HCT116 (cell line): ENCODE data around the gene TSC2. TPM values are rescaled to one million over a fixed set of nuclear protein-coding genes. Genes with fewer than 3 reads are reported as not detected.

Source experiments
- ATAC-seq: fragments of 200-7000 bp; cut with Tn5 transposase; 2 replicates; pipeline ENCODE4 v1.9.1; 2020; ENCODE audit warnings: mild to moderate bottlenecking, moderate library complexity
- BruUV-seq: library from RNA; stranded (reverse); fragments of 400-500 nt; replicated peaks from 2 replicates; lab custom pipeline; 2021; lab: Mats Ljungman, UMichigan
- CTCF ChIA-PET: fragments of 300-600 bp; sonication (Branson Sonifier 250); formaldehyde crosslinking; loops from one replicate; lab custom pipeline; 2021; ENCODE audit warnings: antibody characterized with exemption; lab: Charles Lee
- POLR2A ChIA-PET: fragments of 300-600, 350-600 bp; sonication (Branson Sonifier 250); formaldehyde crosslinking; loops from one replicate; lab custom pipeline; 2021; ENCODE audit warnings: antibody characterized with exemption; lab: Charles Lee
- RAD21 ChIA-PET, 2 experiments: fragments of 300-600 bp; sonication (Branson Sonifier 250); formaldehyde crosslinking; loops; one replicate each; lab custom pipeline; 2023; ENCODE audit warnings: low total read pairs in 2 of 2; ENCODE audit not compliant: uncharacterized antibody in 2 of 2, unreplicated experiment in 2 of 2, low non-redundant PET in 1 of 2; lab: Charles Lee
- DNase-seq: peaks from one replicate; pipeline ENCODE4 v3.0.0-alpha.2; 2010; ENCODE audit warnings: low read depth, low spot score
- H2AFZ ChIP-seq: fragments of 200-600 bp; shearing (Covaris generic), sonication (generic); 2 replicates; pipeline ENCODE4 v1.6.1; 2017; ENCODE audit warnings: low read depth, mixed run types, mixed read lengths, antibody characterized with exemption, low read length; ENCODE audit not compliant: poor library complexity, severe bottlenecking
- H3K27ac ChIP-seq: 2 replicates; pipeline ENCODE4 v1.5.1; 2012; ENCODE audit warnings: low read depth, low read length
- H3K27me3 ChIP-seq: fragments of 200-600 bp; sonication (generic); 2 replicates; pipeline ENCODE4 v1.6.1; 2016; ENCODE audit warnings: mixed run types, low read length, mixed read lengths; ENCODE audit not compliant: insufficient read depth
- H3K36me3 ChIP-seq, 2 experiments: fragments of 200-500 bp in 1 of 2; fragments of 200-600 bp in 1 of 2; sonication (Bioruptor generic) in 1 of 2; sonication (generic) in 1 of 2; 2 replicates each; pipeline versions ENCODE4 v1.5.1 to v1.6.1; 2014 to 2016; ENCODE audit warnings: low read length in 2 of 2, inconsistent platforms in 1 of 2, mixed read lengths in 1 of 2, mixed run types in 1 of 2; ENCODE audit not compliant: insufficient read depth in 2 of 2, control insufficient read depth in 1 of 2
- H3K4me1 ChIP-seq, 2 experiments: fragments of 200-600 bp in 1 of 2; sonication (generic) in 1 of 2; 2 replicates each; pipeline versions ENCODE4 v1.5.1 to v1.6.1; 2012 to 2017; ENCODE audit warnings: low read length in 2 of 2, inconsistent platforms in 1 of 2, mild to moderate bottlenecking in 1 of 2, mixed read lengths in 1 of 2, mixed run types in 1 of 2, moderate library complexity in 1 of 2; ENCODE audit not compliant: insufficient read depth in 2 of 2, control insufficient read depth in 1 of 2
- H3K4me2 ChIP-seq: fragments of 200-600 bp; sonication (generic); 2 replicates; pipeline ENCODE4 v1.6.1; 2017; ENCODE audit warnings: mixed run types, low read length, mixed read lengths
- H3K4me3 ChIP-seq, 2 experiments: fragments of 200-600 bp in 1 of 2; sonication (generic) in 1 of 2; replicated peaks in 1 of 2; 2 replicates each; pipeline ENCODE4 v1.5.1; 2011 to 2016; ENCODE audit warnings: low read length in 2 of 2, control low read depth in 1 of 2, low read depth in 1 of 2, mild to moderate bottlenecking in 1 of 2, mixed read lengths in 1 of 2, mixed run types in 1 of 2
- H3K79me2 ChIP-seq: fragments of 200-600 bp; sonication (generic); 2 replicates; pipeline ENCODE4 v1.6.1; 2017; ENCODE audit warnings: mild to moderate bottlenecking, mixed run types, low read length, moderate library complexity, mixed read lengths; ENCODE audit not compliant: insufficient read depth
- H3K9ac ChIP-seq: fragments of 200-600 bp; sonication (generic); 2 replicates; pipeline ENCODE4 v1.6.1; 2016; ENCODE audit warnings: low read length, mixed read lengths
- H3K9me2 ChIP-seq: fragments of 200-600 bp; sonication (generic), shearing (Covaris generic); 2 replicates; pipeline ENCODE4 v1.6.1; 2017; ENCODE audit warnings: mixed run types, mild to moderate bottlenecking, moderate library complexity; ENCODE audit not compliant: insufficient read depth
- H3K9me3 ChIP-seq, 2 experiments: fragments of 200-500 bp in 1 of 2; fragments of 200-600 bp in 1 of 2; sonication (Bioruptor generic) in 1 of 2; sonication (generic) in 1 of 2; 2 replicates each; pipeline ENCODE4 v1.6.1; 2014 to 2017; ENCODE audit warnings: low read length in 2 of 2, mixed read lengths in 2 of 2, inconsistent platforms in 1 of 2, low read depth in 1 of 2, mild to moderate bottlenecking in 1 of 2, mixed run types in 1 of 2, moderate library complexity in 1 of 2; ENCODE audit not compliant: control insufficient read depth in 1 of 2, insufficient read depth in 1 of 2
- H4K20me1 ChIP-seq: fragments of 200-600 bp; sonication (generic), shearing (Covaris generic); 2 replicates; pipeline ENCODE4 v1.6.1; 2017; ENCODE audit warnings: mixed run types, mild to moderate bottlenecking, moderate library complexity; ENCODE audit not compliant: insufficient read depth
- CEBPB ChIP-seq: IDR thresholded peaks from 2 replicates; pipeline ENCODE4 v1.6.1; 2012; ENCODE audit warnings: low read depth
- EGR1 ChIP-seq: IDR thresholded peaks from 2 replicates; pipeline ENCODE4 v1.6.1; 2012; ENCODE audit warnings: low read depth
- EZH2 ChIP-seq: fragments of 200-600 bp; sonication (generic); IDR thresholded peaks from 2 replicates; pipeline ENCODE4 v1.6.1; 2017; ENCODE audit warnings: antibody characterized with exemption, mixed run types
- EZH2phosphoT487 ChIP-seq: fragments of 200-600 bp; IDR thresholded peaks from 2 replicates; pipeline ENCODE4 v1.6.1; 2018; ENCODE audit warnings: antibody characterized with exemption, borderline replicate concordance
- JUND ChIP-seq: IDR thresholded peaks from 2 replicates; pipeline ENCODE4 v1.6.1; 2012
- MAX ChIP-seq: IDR thresholded peaks from 2 replicates; pipeline ENCODE4 v1.6.1; 2012
- POLR2A ChIP-seq: IDR thresholded peaks from 2 replicates; pipeline ENCODE4 v1.7.0; 2011; ENCODE audit warnings: borderline replicate concordance; ENCODE audit not compliant: insufficient read depth, insufficient read length; ENCODE audit errors: extremely low read depth
- REST ChIP-seq: IDR thresholded peaks from 2 replicates; pipeline ENCODE4 v1.6.1; 2012; ENCODE audit warnings: low read depth
- SIN3A ChIP-seq: IDR thresholded peaks from 2 replicates; pipeline ENCODE4 v1.6.1; 2012; ENCODE audit warnings: low read depth
- SP1 ChIP-seq: IDR thresholded peaks from 2 replicates; pipeline ENCODE4 v1.6.1; 2012; ENCODE audit warnings: low read depth
- TCF7L2 ChIP-seq: IDR thresholded peaks from 2 replicates; pipeline ENCODE4 v1.7.0; 2011; ENCODE audit warnings: borderline replicate concordance, inconsistent platforms; ENCODE audit not compliant: insufficient read depth, insufficient read length; ENCODE audit errors: extremely low read depth
- ZBTB33 ChIP-seq: IDR thresholded peaks from 2 replicates; pipeline ENCODE4 v1.6.1; 2011; ENCODE audit warnings: mild to moderate bottlenecking, low read length, moderate library complexity; ENCODE audit not compliant: insufficient replicate concordance; ENCODE audit errors: extremely low read depth
- ZFX ChIP-seq: fragments of 450-650 bp; IDR thresholded peaks from 2 replicates; pipeline ENCODE4 v1.6.1; 2017
- ZNF274 ChIP-seq: fragments of 200-500 bp; sonication (Bioruptor generic); IDR thresholded peaks from 2 replicates; pipeline ENCODE4 v1.6.1; 2014; ENCODE audit warnings: mild to moderate bottlenecking, low read depth, low read length, inconsistent platforms
- intact Hi-C: fragments of 100-400 bp; cut with micrococcal nuclease; formaldehyde crosslinking; loops from 2 replicates; pipeline ENCODE4 v1.10.0; 2022
- total RNA-seq: library from RNA; stranded (reverse); gene quantifications from one replicate; pipeline ENCODE4 v1.2.1, GENCODE V29; 2021; ENCODE audit not compliant: unreplicated experiment
- TF ChIP-seq, protein P1 (sequence below): IDR thresholded peaks from 2 replicates; pipeline ENCODE4 v1.6.1; 2012

TSC2 gene
- total RNA-seq, 1 experiment from 2014 or later, result 74.1 TPM

DNA sequence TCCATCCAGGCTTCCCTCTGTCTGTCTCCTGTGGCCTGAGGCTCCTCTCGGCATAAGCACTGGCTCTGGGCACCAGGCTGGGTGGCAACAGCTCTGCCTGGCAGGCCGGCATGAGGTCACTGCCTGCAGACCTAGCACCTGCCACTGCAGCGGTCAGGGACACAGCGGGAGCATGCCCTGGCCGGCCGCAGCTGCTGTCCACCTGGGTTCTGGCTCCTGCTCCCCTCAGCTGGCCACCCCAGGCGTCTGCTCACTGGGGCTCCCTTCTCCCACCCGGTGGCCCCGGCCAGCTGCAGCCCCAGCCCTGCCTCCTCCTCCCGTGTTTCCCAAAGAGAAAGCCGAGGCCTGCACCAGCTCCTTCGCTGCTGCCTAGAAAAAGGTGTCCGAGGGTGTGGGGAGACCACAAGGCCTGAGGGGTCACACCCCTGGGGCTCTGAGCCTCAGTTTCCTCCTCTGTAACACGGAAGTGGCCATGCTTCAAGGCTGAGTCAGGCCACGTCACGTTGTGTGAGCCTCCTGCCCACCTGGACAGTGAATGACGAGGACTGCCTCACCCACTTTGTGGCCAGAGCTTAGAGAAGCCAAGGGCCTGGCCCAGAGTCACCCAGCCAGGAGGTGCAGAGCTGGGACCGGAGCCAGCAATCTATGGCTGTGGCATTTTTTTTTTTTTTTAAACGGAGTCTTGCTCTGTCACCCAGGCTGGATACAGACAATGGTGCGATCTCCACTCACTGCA is 6.8 kb upstream of the TSC2 start (continued):
- TF ChIP-seq ZBTB33, result no peak
- TF ChIP-seq, all 23 proteins: peak for 0

- Histone ChIP-seq H3K27me3 (no peaks in the 10 kb centered on the region), H3K9me2 (no peaks in the 10 kb centered on the region), H3K9me3 (no peaks in the 10 kb centered on the region), H3K79me2 (no peaks in the 10 kb centered on the region; the same call in 1 of the 2 replicates), H3K4me3 (no peak overlapping the region), H3K9ac (no peak overlapping the region), H3K27ac (no peak overlapping the region), H3K36me3 (no peaks in the 10 kb centered on the region), H3K4me1 (peaks cover 11 to 53% of the 10 kb centered on the region in 2 experiments; a peak in 3 of 4 replicates), H3K4me2 (peak overlapping the region; percentile 17; the same call in 1 of the 2 replicates), H4K20me1 (no peaks in the 10 kb centered on the region), H2AFZ (no peak overlapping the region)
- ATAC-seq (no peak), DNase-seq (no peak)
- intact Hi-C loops, result no loop called here
- CTCF ChIA-PET, result no interaction called here
- no TSS peak for BruUV-seq
- RAD21 ChIA-PET, result no interaction called here
- POLR2A ChIA-PET, result no interaction called here
- TF ChIP-seq SIN3A (no peak), SP1 (no peak), EGR1 (no peak), MAX (no peak), JUND (no peak), TCF7L2 (no peak), EZH2phosphoT487 (no peak), POLR2A (no peak), REST (no peak), ZFX (no peak), ZNF274 (no peak), ZBTB33 (no peak), CEBPB (no peak), EZH2 (no peak)
- TF ChIP-seq, protein P1, sequence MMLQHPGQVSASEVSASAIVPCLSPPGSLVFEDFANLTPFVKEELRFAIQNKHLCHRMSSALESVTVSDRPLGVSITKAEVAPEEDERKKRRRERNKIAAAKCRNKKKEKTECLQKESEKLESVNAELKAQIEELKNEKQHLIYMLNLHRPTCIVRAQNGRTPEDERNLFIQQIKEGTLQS, result no peak
Measured at GRCh38 chr16:2042171-2042985, 5.4 kb upstream of the TSC2 start.
